Stimulated activated effector memory CD8-positive, alpha-beta T cell treated with anti-CD3 and anti-CD28 coated beads, Interleukin-12 subunit alpha, Interleukin-12 subunit beta, amount 100 ng/mL, for 72 hours (primary cell): ENCODE data around the gene SMAD3.

Experiments used
- ATAC-seq: fragments of 150-1000 bp; cut with Tn5 transposase; 2 replicates; pipeline ENCODE4 v1.10.0; 2021
- DNase-seq, 2 donors: peaks; one replicate each; pipeline ENCODE4 v3.0.0; 2021 to 2022; ENCODE audit warnings: low spot score in 2 of 2
- H3K27ac Mint-ChIP-seq: one replicate; pipeline ENCODE4 v1.8.0; 2022; ENCODE audit warnings: mild to moderate bottlenecking, mixed read lengths
- H3K36me3 Mint-ChIP-seq: one replicate; pipeline ENCODE4 v1.8.0; 2022; ENCODE audit warnings: mild to moderate bottlenecking, mixed read lengths
- H3K4me1 Mint-ChIP-seq: one replicate; pipeline ENCODE4 v1.8.0; 2022; ENCODE audit warnings: mixed read lengths
- H3K4me3 Mint-ChIP-seq: one replicate; pipeline ENCODE4 v1.8.0; 2022; ENCODE audit warnings: mild to moderate bottlenecking, mixed read lengths
- H3K9me3 Mint-ChIP-seq: one replicate; pipeline ENCODE4 v1.8.0; 2022; ENCODE audit warnings: mixed read lengths

Gene SMAD3

DNA sequence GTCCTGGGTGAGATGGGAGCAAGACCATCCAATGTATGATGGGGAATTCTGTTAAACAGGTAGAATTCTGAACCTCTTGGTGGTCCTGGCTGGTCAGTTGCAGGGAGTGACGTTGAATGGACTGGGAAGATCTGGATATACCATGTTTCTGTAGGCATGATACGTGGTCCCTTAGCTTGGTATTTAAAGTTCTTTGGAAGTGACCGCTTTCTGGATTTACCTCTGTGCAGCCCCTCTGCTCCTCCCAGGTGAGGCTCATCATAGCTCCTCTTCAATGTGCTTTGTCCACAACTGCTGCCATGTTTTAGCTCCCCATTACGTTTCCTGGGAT lies 37.2 kb downstream of the SMAD3 start:
- peaks cover 63% of the 10 kb centered on the region for H3K4me1 Mint-ChIP-seq

DNA sequence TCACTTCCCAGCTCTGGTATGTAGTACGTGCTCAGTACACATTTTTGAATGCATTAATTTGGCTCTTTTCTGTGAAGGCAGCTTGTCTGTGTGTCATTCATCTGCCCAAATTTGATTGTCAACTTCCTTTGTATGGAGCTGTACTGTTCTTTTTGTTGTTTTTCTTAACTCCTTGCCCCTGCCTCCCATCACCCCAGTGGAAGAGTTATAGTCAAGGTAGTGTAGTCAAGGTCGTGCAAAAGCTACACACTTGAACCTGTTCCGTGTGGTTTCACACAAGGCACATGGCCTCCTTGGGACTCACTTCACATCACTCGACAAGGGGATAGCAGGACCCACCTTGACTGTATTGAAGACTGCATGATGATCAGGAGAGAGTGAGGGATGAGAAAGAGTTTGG lies 37.6 kb downstream of the SMAD3 start:
- H3K27ac Mint-ChIP-seq: no peak overlapping the region
- H3K4me3 Mint-ChIP-seq: no peak overlapping the region
- ATAC-seq (no peak), DNase-seq (no peak)
- peaks cover 12% of the 10 kb centered on the region for H3K36me3 Mint-ChIP-seq
- no peaks in the 10 kb centered on the region for H3K9me3 Mint-ChIP-seq
- peaks cover 63% of the 10 kb centered on the region for H3K4me1 Mint-ChIP-seq

More for the DNA sequence above, 37.2 kb downstream of the SMAD3 start:
- H3K9me3 Mint-ChIP-seq: no peaks in the 10 kb centered on the region
- H3K36me3 Mint-ChIP-seq: peaks cover 15% of the 10 kb centered on the region
- H3K27ac Mint-ChIP-seq: no peak overlapping the region
- H3K4me3 Mint-ChIP-seq: no peak overlapping the region
- DNase-seq: no peak
- ATAC-seq: no peak

DNA sequence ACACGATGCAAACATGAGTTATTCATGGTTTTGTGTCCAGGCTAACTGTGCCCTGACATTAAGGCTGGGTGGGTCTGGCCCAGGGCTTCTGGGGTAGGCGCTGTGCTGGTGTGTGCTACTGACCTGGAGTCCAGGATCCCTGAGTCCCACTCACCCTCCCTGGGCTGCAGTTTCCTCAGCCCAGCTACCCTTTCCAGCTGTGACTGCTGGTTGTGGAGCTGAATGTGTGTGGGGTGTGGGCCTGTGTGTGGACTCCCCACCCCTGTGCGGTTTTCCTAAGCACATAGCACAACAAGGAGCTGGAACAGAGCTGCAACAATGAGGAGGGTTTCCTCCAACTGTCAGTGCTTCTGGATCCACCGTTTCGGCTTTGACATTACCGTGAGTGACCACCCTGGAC lies 38.0 kb downstream of the SMAD3 start:
- peaks cover 16% of the 10 kb centered on the region for H3K36me3 Mint-ChIP-seq
- ATAC-seq: no peak
- peaks cover 63% of the 10 kb centered on the region for H3K4me1 Mint-ChIP-seq
- H3K27ac Mint-ChIP-seq: peak overlapping the region; percentile 13
- no peak overlapping the region for H3K4me3 Mint-ChIP-seq
- H3K9me3 Mint-ChIP-seq: no peaks in the 10 kb centered on the region
- no peak for DNase-seq

DNA sequence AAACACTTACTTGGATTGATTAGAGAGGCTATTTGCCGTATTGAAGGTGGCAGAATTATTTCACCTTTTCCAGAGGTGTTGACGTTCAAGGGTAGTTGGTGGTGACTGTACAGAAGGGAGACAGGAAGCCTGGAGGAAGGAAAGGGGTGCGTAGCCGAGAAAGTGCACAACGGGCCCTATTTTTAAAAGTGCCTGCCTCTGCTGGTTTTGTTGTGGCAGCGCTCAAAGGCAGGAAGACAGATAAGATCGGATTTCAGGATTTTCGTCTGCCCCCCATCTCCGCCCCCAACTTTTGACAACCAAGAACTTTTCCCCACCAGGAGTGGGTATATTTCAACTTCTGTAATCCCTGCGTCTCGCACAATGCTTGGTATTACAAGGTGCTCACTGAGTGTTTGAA lies 38.5 kb downstream of the SMAD3 start:
- Mint-ChIP-seq H3K36me3 (peaks cover 14% of the 10 kb centered on the region), H3K4me3 (no peak overlapping the region), H3K27ac (peak overlapping the region; percentile 13), H3K4me1 (peaks cover 63% of the 10 kb centered on the region), H3K9me3 (no peaks in the 10 kb centered on the region)
- no peak for DNase-seq
- no peak for ATAC-seq

DNA sequence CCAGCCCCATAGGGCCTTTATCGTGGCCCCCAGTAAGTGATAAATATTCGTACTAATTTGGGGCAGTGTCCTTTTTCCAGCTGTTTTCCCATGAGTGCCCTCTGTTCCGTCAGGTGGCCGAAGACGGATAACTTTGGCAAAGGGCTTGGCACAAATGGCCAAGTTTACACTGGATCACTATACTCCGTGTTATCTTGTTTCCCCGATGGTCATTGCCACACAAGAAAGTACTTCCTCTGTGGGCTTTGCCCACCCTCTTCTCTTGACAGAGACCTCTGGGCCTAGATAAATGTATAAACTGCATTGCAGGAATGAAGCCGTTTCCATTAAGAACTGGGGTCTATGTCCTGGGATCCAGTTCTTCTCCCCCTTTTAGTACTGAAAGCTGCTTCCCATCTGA lies 39.1 kb downstream of the SMAD3 start:
- H3K27ac Mint-ChIP-seq: no peak overlapping the region
- ATAC-seq (no peak), DNase-seq (no peak)
- peaks cover 61% of the 10 kb centered on the region for H3K4me1 Mint-ChIP-seq
- H3K4me3 Mint-ChIP-seq: no peak overlapping the region
- no peaks in the 10 kb centered on the region for H3K9me3 Mint-ChIP-seq
- peaks cover 12% of the 10 kb centered on the region for H3K36me3 Mint-ChIP-seq

DNA sequence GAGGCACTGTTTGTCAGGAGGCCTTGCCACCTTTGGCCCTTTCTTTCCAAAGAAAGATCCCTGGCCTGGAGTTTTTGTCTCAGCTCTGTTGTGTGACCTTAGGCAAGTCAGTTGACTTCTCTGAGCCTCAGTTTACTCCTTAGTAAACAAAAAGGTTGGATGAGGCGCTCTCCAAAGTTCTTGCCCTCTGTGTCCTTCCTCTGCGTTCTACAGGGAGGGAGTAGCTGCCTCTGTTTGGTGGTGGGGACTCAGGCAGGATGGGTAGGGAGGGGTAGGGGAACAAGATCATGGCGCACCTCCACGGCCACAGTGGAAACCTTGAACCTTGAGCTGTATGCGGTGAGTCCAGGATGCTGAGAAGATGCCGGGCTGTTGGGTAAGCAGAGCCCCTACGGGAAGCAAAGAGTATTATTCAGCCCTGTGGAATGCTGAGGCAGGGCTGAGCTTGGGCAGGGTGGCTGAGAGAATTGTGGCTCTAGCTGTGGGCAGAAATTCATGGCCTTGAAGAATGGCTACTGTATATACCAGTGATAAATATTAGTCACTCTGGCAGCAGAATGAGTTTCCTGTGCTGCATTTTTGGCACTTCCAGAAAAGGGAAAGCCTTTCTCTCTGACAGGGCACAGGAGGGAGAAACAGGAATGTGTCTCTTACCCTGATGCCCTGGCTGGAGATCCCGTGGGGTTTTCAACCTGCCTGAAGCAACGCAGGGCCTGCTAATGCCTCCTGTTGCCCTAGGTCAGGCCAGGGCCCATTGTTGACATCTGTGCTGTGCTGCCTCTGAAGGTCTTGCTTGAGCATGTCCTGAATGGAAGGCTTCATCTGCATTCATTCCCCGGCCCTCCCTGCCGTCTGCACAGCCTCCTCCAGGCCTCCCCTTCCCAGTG lies 39.9 kb downstream of the SMAD3 start:
- Mint-ChIP-seq H3K36me3 (peaks cover 6% of the 10 kb centered on the region), H3K27ac (peak overlapping the region; percentile 89), H3K9me3 (no peaks in the 10 kb centered on the region)

DNA sequence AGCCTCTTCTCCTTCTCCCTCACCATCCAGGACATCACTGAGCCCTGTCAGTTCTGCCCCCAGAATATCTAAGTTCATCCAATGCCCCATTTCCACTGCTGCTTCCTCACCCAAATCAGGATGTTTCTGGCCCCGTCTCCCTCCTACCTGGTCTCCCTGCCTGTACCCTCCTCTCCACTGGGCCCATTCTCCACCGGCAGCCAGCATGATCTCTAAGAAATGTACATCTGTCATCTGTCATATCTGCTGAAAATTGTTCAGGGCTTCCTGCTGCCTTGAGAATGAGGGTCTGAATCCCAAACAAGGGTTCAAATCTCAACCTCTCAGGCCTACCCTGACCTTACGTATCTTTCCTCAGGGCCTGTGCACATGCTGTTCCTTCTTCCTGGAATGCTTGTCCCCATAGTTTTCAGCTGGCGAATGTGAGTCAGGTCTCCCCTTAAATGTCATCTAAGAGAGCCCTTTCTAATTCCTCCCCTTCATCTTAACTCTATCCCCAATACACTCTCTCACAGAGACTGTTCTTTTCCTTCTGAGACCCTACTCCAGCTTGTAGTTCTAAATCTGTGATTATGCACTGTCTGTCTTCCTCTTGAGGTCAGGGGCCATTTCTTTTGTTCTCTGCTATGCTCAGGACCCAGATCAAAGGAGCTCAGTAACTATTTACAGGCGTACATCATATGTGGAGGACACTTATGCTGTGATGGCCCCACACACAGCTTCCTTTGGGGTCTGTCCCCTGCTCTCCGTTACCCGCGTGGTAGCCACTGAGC lies 40.8 kb downstream of the SMAD3 start:
- peaks cover 5% of the 10 kb centered on the region for H3K36me3 Mint-ChIP-seq
- peaks cover 76% of the 10 kb centered on the region for H3K4me1 Mint-ChIP-seq
- peak overlapping the region; percentile 89 for H3K27ac Mint-ChIP-seq
- ATAC-seq (no peak), DNase-seq (no peak)
- no peak overlapping the region for H3K4me3 Mint-ChIP-seq
- H3K9me3 Mint-ChIP-seq: peaks cover 2% of the 10 kb centered on the region

More for the DNA sequence above, 39.9 kb downstream of the SMAD3 start:
- Mint-ChIP-seq H3K4me3 (no peak overlapping the region), H3K4me1 (peaks cover 68% of the 10 kb centered on the region)
- ATAC-seq: no peak
- DNase-seq: no peak

DNA sequence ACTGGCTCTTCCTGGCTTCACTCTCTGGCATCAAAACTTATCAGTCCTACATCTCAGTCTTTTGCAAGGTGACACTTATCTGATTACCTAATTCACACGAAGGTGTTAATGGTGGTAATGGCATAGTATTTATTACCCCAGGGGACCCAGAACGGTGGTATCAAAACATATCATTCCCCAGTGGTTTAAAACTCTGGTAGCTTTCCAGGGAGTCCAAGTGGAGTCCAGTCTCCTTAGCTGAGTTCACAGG lies 41.3 kb downstream of the SMAD3 start:
- H3K27ac Mint-ChIP-seq: peak overlapping the region; percentile 89
- peaks cover 5% of the 10 kb centered on the region for H3K36me3 Mint-ChIP-seq
- H3K4me3 Mint-ChIP-seq: no peak overlapping the region
- H3K9me3 Mint-ChIP-seq: peaks cover 3% of the 10 kb centered on the region
- H3K4me1 Mint-ChIP-seq: peaks cover 82% of the 10 kb centered on the region
- ATAC-seq (no peak), DNase-seq (no peak)

DNA sequence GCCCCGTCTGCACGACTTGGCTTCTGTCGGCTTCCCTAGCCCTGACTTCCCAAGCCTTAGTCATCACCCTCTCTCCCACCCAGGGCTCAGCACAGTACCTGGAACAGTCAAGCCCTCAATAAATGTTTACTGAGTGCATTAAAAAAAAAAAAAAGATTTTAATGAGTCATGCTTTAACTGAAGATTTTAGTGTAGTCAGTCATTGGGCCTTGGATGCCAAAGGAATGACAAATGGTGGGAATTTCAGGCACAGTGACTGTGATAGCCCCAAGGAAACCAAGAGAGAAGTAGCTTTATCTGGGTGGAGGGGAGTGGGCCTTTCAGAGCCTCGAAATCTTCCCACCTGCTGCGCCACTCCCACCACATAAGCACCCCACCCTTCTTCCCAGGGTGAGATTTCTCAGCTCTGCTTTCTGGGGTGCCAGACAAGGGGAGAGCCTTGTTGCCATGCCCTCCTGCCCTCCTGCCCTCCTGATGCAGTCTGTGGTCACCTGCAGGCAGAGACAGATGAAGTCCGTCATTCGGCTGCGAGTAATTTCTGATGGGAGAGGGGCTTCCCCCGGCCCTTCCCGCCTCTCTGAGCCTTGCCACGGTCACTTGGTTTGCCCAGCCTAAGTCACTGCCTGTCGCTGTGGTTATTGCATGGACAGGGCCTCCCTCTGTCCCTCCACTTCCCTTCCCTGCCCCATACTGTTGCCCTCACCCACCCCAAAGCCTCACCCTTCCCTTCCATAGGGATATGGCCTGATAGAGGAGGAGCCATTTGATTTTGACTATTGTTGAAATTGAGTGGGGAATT lies 41.8 kb downstream of the SMAD3 start:
- no peak overlapping the region for H3K4me3 Mint-ChIP-seq
- ATAC-seq: no peak
- no peak for DNase-seq
- H3K4me1 Mint-ChIP-seq: peaks cover 84% of the 10 kb centered on the region
- H3K36me3 Mint-ChIP-seq: peaks cover 5% of the 10 kb centered on the region
- peaks cover 3% of the 10 kb centered on the region for H3K9me3 Mint-ChIP-seq
- peak overlapping the region; percentile 89 for H3K27ac Mint-ChIP-seq

DNA sequence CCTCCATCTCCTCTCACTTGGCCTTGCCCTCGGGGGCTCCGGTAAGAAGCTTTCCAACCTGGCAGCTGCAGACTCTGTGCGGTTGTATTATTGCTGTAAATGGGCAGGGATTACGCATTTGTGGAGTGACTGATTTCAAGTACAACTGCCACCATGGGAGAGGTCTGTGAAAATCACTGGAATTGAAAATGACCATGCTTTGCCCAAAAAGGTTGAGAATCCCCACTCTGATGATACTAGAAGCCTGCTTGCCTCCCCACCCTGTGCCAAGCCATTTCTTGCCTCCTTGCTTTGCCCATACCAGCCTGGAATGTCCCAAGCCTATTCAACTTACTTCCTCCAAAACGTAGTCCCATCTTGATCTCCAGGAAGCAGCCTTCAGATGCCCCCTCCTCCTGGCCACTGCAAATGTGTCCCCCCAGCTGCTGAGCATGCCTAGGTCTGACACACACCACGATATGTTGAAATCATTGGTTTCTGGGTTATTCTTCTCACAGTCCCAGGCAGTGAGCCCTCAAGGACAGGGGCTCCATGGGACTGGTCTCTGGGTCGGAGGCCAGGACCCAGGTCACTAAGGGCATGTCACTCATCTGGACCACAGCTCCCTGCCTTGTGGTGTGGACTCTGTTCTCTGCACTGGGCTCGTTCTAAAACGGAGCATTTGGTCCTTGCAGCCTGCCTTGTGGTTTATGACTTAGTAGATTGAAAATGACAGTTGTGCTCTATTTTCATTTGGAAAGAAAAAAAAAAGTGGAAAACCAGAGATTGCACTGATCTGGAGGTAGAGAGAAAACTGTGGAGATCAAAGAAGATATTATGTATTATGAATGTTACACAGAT lies 42.9 kb downstream of the SMAD3 start:
- H3K36me3 Mint-ChIP-seq: peaks cover 5% of the 10 kb centered on the region
- no peak for ATAC-seq
- H3K4me1 Mint-ChIP-seq: peaks cover 90% of the 10 kb centered on the region
- DNase-seq: no peak
- H3K4me3 Mint-ChIP-seq: peak overlapping the region; percentile 33
- H3K27ac Mint-ChIP-seq: peak overlapping the region; percentile 89
- H3K9me3 Mint-ChIP-seq: peaks cover 3% of the 10 kb centered on the region

DNA sequence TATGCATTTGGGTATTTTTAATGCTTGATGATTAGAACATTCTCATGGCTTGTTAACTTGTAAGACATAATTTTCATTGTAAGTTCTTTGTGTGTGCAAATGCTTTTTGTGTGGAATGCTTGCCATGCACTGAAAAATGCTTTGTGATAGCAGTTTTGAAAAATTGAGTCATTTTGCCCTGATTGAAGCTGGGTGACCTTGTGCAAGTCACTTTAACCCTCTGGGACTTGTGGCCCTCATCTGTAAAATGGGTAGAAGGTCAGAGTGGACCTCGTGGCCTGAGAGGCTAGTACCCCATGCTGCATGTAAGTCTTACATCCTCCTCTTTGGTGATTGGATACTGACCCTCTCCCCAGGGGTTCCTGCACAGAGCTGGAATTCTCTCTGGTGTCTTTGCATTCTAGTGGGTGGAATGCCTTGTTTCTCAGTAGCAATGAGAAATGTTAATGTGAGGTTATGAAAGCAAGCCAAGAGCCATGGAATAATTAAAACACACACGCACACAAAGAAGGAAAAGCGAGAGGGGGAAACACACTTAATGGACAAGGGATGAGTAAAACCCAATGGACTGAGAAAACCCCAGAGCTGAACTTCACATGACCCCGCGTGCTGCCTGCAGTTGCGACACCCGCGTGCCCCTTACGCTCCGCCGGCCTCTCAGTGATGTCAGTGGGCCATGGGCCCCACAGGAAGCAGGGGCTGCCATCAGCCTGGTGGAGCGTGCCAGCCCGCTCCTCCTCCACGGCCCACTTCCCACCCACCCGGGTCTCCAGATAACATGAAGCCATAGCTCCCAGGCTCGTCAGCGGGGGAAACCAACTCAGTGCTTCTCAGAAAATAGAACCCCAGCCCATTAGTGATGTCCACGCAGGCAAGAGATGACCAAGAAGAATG lies 44.0 kb downstream of the SMAD3 start:
- Mint-ChIP-seq H3K4me3 (peak overlapping the region; percentile 33), H3K9me3 (peaks cover 3% of the 10 kb centered on the region), H3K4me1 (peaks cover 91% of the 10 kb centered on the region), H3K27ac (peak overlapping the region; percentile 29), H3K36me3 (peaks cover 5% of the 10 kb centered on the region)
- peak; percentile 76 for ATAC-seq
- no peak for DNase-seq

DNA sequence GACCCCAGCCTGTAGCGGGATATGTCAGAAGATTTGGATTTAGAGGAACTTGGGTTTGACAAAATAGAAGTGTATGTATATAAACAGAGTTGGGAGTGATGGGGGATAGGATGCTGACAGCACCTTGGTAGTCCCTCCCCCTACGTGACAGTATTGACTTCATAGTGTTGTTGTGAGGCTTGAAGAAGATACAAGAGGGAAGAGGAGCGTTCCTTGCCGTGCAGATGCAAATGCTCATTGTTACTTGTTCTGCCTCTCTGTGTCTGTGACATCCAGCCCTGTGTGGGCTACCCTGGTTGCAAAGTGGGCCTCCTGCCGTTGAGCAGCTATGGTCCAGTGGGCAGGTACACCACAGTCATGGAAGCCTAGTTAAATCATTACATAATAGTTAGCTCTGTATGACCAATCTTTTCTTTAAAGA lies 45.0 kb downstream of the SMAD3 start:
- H3K4me3 Mint-ChIP-seq: peak overlapping the region; percentile 4
- H3K9me3 Mint-ChIP-seq: peaks cover 3% of the 10 kb centered on the region
- DNase-seq (no peak), ATAC-seq (no peak)
- peak overlapping the region; percentile 29 for H3K27ac Mint-ChIP-seq
- peaks cover 91% of the 10 kb centered on the region for H3K4me1 Mint-ChIP-seq
- peaks cover 5% of the 10 kb centered on the region for H3K36me3 Mint-ChIP-seq

DNA sequence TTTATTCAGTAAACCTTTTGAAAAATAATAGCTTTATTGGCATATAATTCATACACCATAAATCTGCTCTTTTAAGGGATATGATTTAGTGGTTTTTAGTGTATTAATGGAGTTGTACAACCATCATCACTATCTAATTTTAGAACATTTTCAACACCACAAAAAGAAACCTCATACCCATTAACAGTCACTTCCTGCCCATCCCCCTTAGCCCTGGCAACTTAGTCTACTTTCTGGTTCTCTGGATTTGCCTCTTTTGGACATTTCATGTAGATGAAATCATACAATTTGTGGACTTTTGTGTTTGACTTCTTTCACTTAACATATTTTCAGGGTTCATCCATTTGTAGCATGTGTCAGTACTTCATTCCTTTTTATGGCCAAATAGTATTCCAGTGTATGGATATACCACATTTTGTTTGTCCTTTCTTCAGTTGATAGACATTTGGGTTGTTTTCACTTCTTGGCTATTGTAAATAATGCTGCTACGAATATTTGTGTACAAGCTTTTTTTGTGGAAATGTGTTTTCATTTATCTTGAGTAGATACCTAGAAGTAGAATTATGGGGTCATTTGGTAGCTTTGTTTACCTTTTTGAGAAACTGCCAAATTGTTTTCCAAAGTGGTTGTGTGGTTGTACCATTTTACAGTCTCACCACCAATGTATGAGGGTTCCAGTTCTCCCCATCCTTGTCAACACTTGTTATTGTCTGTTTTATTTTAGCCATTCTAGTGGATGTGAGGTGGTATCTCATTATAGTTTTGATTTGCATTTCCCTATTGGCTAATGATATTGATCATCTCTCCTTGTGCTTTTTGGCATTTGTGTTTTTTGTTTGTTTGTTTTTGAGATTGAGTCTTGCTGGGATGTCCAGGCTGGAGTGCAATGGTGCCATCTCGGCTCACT lies 45.8 kb downstream of the SMAD3 start:
- peak overlapping the region; percentile 4 for H3K4me3 Mint-ChIP-seq
- ATAC-seq (no peak), DNase-seq (no peak)
- H3K4me1 Mint-ChIP-seq: peaks cover 91% of the 10 kb centered on the region
- H3K9me3 Mint-ChIP-seq: peaks cover 3% of the 10 kb centered on the region
- H3K27ac Mint-ChIP-seq: peak overlapping the region; percentile 29
- peaks cover 5% of the 10 kb centered on the region for H3K36me3 Mint-ChIP-seq
